Endodermal cell (in vitro differentiated cells): Measurements from ENCODE around the gene MSMB. TPM values are rescaled to one million over a fixed set of nuclear protein-coding genes. Genes with fewer than 3 reads are reported as not detected.

ENCODE experiments used
- DNase-seq: peaks from one replicate; pipeline ENCODE4 v3.0.0-alpha.2; 2017
- H3K27ac ChIP-seq: 2 replicates; pipeline ENCODE4 v1.5.1; 2013; ENCODE audit warnings: mild to moderate bottlenecking, low read depth, low read length, moderate library complexity
- H3K27me3 ChIP-seq: 2 replicates; pipeline ENCODE4 v1.6.1; 2013; ENCODE audit warnings: mild to moderate bottlenecking, low read length, moderate library complexity; ENCODE audit not compliant: insufficient read depth, control insufficient read depth, poor library complexity, severe bottlenecking
- H3K36me3 ChIP-seq: 2 replicates; pipeline ENCODE4 v1.7.0; 2013; ENCODE audit warnings: mild to moderate bottlenecking, low read length, moderate library complexity; ENCODE audit not compliant: control insufficient read depth, insufficient read depth
- H3K4me1 ChIP-seq: one replicate; pipeline ENCODE4 v1.7.0; 2013; ENCODE audit warnings: low read length; ENCODE audit not compliant: control insufficient read depth, insufficient read depth
- H3K4me3 ChIP-seq: 2 replicates; pipeline ENCODE4 v1.5.1; 2013; ENCODE audit warnings: mild to moderate bottlenecking, low read length, moderate library complexity
- H3K9ac ChIP-seq: 2 replicates; pipeline ENCODE4 v1.6.1; 2013; ENCODE audit warnings: mild to moderate bottlenecking, low read length, moderate library complexity; ENCODE audit not compliant: poor library complexity, severe bottlenecking; ENCODE audit errors: extremely low read depth
- H3K9me3 ChIP-seq: 2 replicates; pipeline ENCODE4 v1.6.1; 2013; ENCODE audit warnings: mild to moderate bottlenecking, low read length, moderate library complexity; ENCODE audit not compliant: control insufficient read depth
- H3K27ac Mint-ChIP-seq: 2 replicates; pipeline ENCODE4 v1.8.0; 2020; ENCODE audit warnings: mixed read lengths
- H3K27me3 Mint-ChIP-seq: 2 replicates; pipeline ENCODE4 v1.8.0; 2021; ENCODE audit warnings: mild to moderate bottlenecking, mixed read lengths; ENCODE audit not compliant: insufficient read depth
- H3K36me3 Mint-ChIP-seq: 2 replicates; pipeline ENCODE4 v1.8.0; 2020; ENCODE audit warnings: low read depth, mixed read lengths
- H3K4me1 Mint-ChIP-seq: 2 replicates; pipeline ENCODE4 v1.8.0; 2020; ENCODE audit warnings: mixed read lengths
- H3K4me3 Mint-ChIP-seq: 2 replicates; pipeline ENCODE4 v1.8.0; 2020; ENCODE audit warnings: mild to moderate bottlenecking, moderate library complexity, mixed read lengths
- H3K9me3 Mint-ChIP-seq: 2 replicates; pipeline ENCODE4 v1.8.0; 2020; ENCODE audit warnings: mild to moderate bottlenecking, mixed read lengths
- WGBS, 2 experiments: methylation state at CpG; one replicate each; pipeline versions ENCODE4 v1.1.5 to v1.1.7; 2013; ENCODE audit warnings: missing lambda C conversion rate in 2 of 2, mixed read lengths in 1 of 2; ENCODE audit not compliant: insufficient coverage in 1 of 2, insufficient read length in 1 of 2; 5-methylcytosine and 5-hydroxymethylcytosine counted together
- total RNA-seq, 2 donors: library from RNA; stranded (reverse); fragmentation: NEBNext Ultra II Directional in 1 of 2; extraction: Animal tissue kit (Norgen Biotek cat#: 25700) in 1 of 2; gene quantifications; 2 replicates in 1 of 2; 3 replicates in 1 of 2; pipeline ENCODE4 v1.2.1, GENCODE V29; 2021
- TF ChIP-seq, protein P1 (sequence below): fragments of 200-600 bp; sonication (generic); conservative IDR thresholded peaks from 2 replicates; pipeline ENCODE4 v1.5.0; 2021; ENCODE audit warnings: antibody characterized with exemption, mild to moderate bottlenecking

The MSMB gene
- total RNA-seq, 2 donors from 2014 or later: 2.4 to 2.9 TPM

DNA sequence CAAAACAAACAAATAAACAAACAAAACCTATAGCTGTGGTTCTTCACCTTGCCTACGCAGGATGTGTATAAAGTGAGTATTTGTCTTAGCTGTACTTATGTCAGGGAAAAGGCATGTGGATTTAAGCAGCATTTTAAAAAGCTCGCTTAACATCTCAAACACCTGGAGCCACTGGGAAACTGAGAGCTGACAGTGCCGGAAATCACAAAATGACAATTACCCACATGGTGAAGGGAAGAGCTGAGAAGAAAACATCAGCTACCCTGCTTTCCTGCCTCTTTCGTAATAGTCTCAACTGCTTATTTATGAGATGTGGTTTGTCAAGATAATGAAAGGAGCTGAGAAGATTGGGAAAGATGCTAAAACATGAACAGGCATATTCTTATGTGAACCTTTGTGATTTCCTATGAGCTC is 31.1 kb upstream of the MSMB start:
- no peak overlapping the region for H3K27ac ChIP-seq
- Mint-ChIP-seq H3K4me3 (no peak overlapping the region), H3K27ac (no peak overlapping the region), H3K27me3 (no peaks in the 10 kb centered on the region), H3K9me3 (peaks cover 11% of the 10 kb centered on the region), H3K36me3 (no peaks in the 10 kb centered on the region), H3K4me1 (peaks cover 20% of the 10 kb centered on the region)
- no peaks in the 10 kb centered on the region for H3K4me1 ChIP-seq
- DNase-seq: no peak
- no peaks in the 10 kb centered on the region for H3K36me3 ChIP-seq
- H3K27me3 ChIP-seq: no peaks in the 10 kb centered on the region
- H3K9me3 ChIP-seq: peaks cover 6% of the 10 kb centered on the region
- no peak overlapping the region for H3K9ac ChIP-seq
- 90 to 97% methylated on average over 3 to 4 of the region's 4 CpGs for WGBS, 2 experiments
- TF ChIP-seq, protein P1, sequence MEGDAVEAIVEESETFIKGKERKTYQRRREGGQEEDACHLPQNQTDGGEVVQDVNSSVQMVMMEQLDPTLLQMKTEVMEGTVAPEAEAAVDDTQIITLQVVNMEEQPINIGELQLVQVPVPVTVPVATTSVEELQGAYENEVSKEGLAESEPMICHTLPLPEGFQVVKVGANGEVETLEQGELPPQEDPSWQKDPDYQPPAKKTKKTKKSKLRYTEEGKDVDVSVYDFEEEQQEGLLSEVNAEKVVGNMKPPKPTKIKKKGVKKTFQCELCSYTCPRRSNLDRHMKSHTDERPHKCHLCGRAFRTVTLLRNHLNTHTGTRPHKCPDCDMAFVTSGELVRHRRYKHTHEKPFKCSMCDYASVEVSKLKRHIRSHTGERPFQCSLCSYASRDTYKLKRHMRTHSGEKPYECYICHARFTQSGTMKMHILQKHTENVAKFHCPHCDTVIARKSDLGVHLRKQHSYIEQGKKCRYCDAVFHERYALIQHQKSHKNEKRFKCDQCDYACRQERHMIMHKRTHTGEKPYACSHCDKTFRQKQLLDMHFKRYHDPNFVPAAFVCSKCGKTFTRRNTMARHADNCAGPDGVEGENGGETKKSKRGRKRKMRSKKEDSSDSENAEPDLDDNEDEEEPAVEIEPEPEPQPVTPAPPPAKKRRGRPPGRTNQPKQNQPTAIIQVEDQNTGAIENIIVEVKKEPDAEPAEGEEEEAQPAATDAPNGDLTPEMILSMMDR: no peak
- no peak overlapping the region for H3K4me3 ChIP-seq

- H3K4me3 Mint-ChIP-seq: no peak overlapping the region
- no peak overlapping the region for H3K27ac Mint-ChIP-seq
- H3K36me3 Mint-ChIP-seq: no peaks in the 10 kb centered on the region
- DNase-seq: no peak
- H3K9me3 ChIP-seq: peaks cover 6% of the 10 kb centered on the region
- no peak overlapping the region for H3K4me3 ChIP-seq
- H3K36me3 ChIP-seq: no peaks in the 10 kb centered on the region
- H3K4me1 Mint-ChIP-seq: peaks cover 21% of the 10 kb centered on the region
- H3K9me3 Mint-ChIP-seq: peaks cover 6% of the 10 kb centered on the region
- no peaks in the 10 kb centered on the region for H3K27me3 Mint-ChIP-seq
- 96 to 100% methylated on average over 1 to 3 of the region's 3 CpGs for WGBS, 2 experiments
- TF ChIP-seq, protein P1: no peak
- no peaks in the 10 kb centered on the region for H3K27me3 ChIP-seq
- no peak overlapping the region for H3K9ac ChIP-seq
- H3K4me1 ChIP-seq: no peaks in the 10 kb centered on the region
- no peak overlapping the region for H3K27ac ChIP-seq
Observed at GRCh38 chr10:46075869-46076268, 29.8 kb upstream of the MSMB start.

GRCh38 chr10:46074196-46074946 is 28.3 kb upstream of the MSMB start:
- no peak overlapping the region for H3K27ac Mint-ChIP-seq
- 77 to 82% methylated on average over 4 of the region's 4 CpGs for WGBS, 2 experiments
- no peak for DNase-seq
- Histone ChIP-seq H3K27ac (no peak overlapping the region), H3K27me3 (no peaks in the 10 kb centered on the region), H3K9me3 (peaks cover 6% of the 10 kb centered on the region), H3K4me1 (no peaks in the 10 kb centered on the region), H3K36me3 (no peaks in the 10 kb centered on the region), H3K9ac (no peak overlapping the region), H3K4me3 (no peak overlapping the region)
- H3K4me1 Mint-ChIP-seq: peaks cover 29% of the 10 kb centered on the region
- no peaks in the 10 kb centered on the region for H3K36me3 Mint-ChIP-seq
- H3K4me3 Mint-ChIP-seq: no peak overlapping the region
- TF ChIP-seq, protein P1: no peak
- peaks cover 10% of the 10 kb centered on the region for H3K27me3 Mint-ChIP-seq
- peaks cover 9% of the 10 kb centered on the region for H3K9me3 Mint-ChIP-seq
